Astrocyte of the cerebellum (primary cell): ENCODE data around the gene ZDHHC14.
A peak's percentile ranks its signal among the peaks of the same experiment; 100 is the strongest.

Experiments
- DNase-seq: peaks from one replicate; pipeline ENCODE4 v3.0.0-alpha.2; 2011; ENCODE audit warnings: low read depth
- H3K4me3 ChIP-seq: 2 replicates; pipeline ENCODE4 v1.5.1; 2011; ENCODE audit warnings: mild to moderate bottlenecking, low read depth, low read length, moderate library complexity
- in situ Hi-C: cut with HindIII; loops from 2 replicates; pipeline ENCODE4 v1.10.0; 2017; ENCODE audit warnings: low sequenced_read_pairs
- TF ChIP-seq, protein P1 (sequence below): IDR thresholded peaks from 2 replicates; pipeline ENCODE4 v1.5.1; 2012; ENCODE audit warnings: low read length, low read depth, moderate library complexity, mild to moderate bottlenecking; ENCODE audit errors: missing control alignments

Gene ZDHHC14

DNA sequence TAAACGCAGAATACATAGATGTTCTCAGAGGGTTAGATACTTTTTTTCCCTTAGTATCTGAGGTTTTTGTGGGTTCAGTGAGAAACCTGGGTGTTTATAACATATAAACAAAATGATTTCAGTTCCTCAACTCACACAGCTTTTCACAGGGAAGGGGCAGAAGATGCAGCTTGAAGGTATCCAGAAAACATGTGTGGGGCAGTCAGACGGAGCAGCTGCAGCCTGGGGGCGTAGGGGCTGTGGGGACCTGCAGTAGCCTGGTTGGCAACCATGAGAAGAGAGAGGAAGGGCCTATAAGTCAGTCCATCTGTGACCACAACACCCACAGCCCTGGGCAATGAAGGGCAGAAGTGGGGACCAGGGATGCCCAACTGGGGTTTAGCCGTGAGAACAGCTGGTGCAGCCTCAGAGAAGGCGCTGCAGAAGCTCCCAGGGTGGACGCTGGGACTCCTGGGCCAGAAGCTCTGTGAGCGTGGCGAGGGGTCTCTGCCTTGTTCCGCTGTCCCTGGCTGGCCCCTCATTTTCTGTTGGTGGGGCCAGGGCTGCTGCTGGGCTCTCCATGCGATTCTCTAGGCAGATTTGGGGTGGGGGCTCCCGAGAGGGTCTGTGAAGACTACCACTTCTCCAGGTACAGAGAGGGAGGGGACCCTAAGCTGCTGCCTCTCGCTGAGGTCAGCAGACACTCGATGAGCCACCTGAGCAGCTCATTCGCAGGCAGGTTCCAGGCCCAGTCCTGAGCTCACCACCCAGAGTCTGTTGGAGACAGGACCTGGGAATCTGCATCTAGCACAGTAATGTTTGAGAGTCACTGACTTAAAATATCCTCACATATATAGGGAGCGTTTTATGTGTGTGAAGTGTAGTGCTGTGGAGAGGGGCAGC, 181.2 kb downstream of the ZDHHC14 start:
- in situ Hi-C loops: no loop called here
- TF ChIP-seq, protein P1, sequence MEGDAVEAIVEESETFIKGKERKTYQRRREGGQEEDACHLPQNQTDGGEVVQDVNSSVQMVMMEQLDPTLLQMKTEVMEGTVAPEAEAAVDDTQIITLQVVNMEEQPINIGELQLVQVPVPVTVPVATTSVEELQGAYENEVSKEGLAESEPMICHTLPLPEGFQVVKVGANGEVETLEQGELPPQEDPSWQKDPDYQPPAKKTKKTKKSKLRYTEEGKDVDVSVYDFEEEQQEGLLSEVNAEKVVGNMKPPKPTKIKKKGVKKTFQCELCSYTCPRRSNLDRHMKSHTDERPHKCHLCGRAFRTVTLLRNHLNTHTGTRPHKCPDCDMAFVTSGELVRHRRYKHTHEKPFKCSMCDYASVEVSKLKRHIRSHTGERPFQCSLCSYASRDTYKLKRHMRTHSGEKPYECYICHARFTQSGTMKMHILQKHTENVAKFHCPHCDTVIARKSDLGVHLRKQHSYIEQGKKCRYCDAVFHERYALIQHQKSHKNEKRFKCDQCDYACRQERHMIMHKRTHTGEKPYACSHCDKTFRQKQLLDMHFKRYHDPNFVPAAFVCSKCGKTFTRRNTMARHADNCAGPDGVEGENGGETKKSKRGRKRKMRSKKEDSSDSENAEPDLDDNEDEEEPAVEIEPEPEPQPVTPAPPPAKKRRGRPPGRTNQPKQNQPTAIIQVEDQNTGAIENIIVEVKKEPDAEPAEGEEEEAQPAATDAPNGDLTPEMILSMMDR: no peak
- H3K4me3 ChIP-seq: no peak overlapping the region
- DNase-seq: no peak

DNA sequence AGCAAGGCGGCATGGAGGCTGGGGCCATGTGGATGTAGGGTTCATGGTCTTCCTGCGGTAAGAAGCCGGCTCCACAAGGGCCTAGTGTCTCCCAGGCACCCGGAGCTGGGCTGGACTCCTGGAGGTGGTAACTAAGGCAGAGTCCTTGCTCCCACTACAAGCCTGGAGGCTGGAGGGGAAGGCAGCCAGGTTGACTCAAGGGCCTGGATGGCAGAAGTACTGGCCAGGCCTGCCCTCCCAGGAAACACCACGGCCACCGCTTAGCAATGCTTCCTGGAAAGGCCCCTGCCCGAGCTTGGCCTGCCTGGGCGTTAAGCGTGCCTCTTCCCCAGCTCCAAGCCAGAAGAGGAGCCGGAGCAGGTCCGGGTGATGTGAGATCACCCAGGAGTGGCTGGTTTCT, 182.0 kb downstream of the ZDHHC14 start:
- no peak overlapping the region for H3K4me3 ChIP-seq
- no peak for DNase-seq
- in situ Hi-C loops: no loop called here
- TF ChIP-seq, protein P1: no peak

GRCh38 chr6:157563611-157564284, 182.8 kb downstream of the ZDHHC14 start:
- in situ Hi-C loops: no loop called here
- H3K4me3 ChIP-seq: no peak overlapping the region
- TF ChIP-seq, protein P1: no peak
- DNase-seq: peak; percentile 26

GRCh38 chr6:157568702-157569101, 187.7 kb downstream of the ZDHHC14 start:
- in situ Hi-C loops: no loop called here
- DNase-seq: no peak
- no peak overlapping the region for H3K4me3 ChIP-seq
- TF ChIP-seq, protein P1: no peak

- TF ChIP-seq, protein P1: no peak
- in situ Hi-C loops: no loop called here
- no peak overlapping the region for H3K4me3 ChIP-seq
- no peak for DNase-seq
Measured at GRCh38 chr6:157569543-157569942, 188.6 kb downstream of the ZDHHC14 start.

- in situ Hi-C loops: no loop called here
Measured at GRCh38 chr6:157570104-157570503, 189.1 kb downstream of the ZDHHC14 start.

More at GRCh38 chr6:157570104-157570503, 189.1 kb downstream of the ZDHHC14 start:
- DNase-seq: no peak
- TF ChIP-seq, protein P1: no peak
- H3K4me3 ChIP-seq: no peak overlapping the region
